ENCODE measurements around the gene SHPK.
A peak's percentile ranks its signal among the peaks of the same experiment; 100 is the strongest.

The SHPK gene, protein sequence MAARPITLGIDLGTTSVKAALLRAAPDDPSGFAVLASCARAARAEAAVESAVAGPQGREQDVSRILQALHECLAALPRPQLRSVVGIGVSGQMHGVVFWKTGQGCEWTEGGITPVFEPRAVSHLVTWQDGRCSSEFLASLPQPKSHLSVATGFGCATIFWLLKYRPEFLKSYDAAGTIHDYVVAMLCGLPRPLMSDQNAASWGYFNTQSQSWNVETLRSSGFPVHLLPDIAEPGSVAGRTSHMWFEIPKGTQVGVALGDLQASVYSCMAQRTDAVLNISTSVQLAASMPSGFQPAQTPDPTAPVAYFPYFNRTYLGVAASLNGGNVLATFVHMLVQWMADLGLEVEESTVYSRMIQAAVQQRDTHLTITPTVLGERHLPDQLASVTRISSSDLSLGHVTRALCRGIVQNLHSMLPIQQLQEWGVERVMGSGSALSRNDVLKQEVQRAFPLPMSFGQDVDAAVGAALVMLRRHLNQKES
- total RNA-seq: 1.2 to 2.2 reads per million in 2 donors

DNA sequence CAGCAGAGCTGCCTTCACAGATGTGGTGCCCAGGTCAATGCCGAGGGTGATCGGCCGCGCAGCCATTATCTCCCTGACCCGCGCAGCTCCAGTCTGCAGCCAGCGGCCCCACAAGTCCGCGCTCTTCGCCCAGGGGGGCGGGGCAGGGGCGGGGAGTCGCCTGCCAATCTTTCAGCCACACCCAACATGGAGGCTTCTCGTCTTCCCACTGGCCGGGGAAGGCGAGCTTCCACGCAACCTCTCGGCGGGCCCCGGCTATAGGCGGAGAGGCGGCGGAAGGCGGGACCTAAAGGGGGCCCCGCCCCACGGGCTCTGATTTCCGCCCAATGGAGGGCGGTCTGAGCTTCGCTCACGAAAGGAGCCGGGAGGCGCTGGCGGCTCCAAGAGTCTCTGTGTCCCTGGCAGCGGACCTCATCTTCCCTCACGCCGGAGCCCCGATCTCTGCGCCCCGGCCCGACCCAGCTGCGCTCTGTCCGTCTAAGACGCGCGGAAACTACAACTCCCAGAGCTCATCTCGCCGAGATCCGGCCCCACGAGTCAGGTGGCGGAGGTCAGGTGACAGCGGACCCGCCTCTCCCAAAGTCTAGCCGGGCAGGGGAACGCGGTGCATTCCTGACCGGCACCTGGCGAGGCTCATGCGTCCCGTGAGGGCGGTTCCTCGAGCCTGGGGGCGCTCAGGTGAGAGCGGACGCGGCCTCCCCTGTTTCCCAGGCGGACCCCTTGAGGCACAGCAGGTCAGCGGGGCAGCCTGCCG is at the start of gene SHPK, which contains the start of gene CTNS:
SHPK (minus strand) TSS at position 97 of the 754 bp plus-strand sequence; CDS start at position 66, 31 bp downstream.
CTNS (plus strand) TSS at position 607 of the 754 bp plus-strand sequence. CDS start 3,447 bp downstream, outside the sequence.
- peak; percentile 88 to 96 (median 89) for DNase-seq

DNA sequence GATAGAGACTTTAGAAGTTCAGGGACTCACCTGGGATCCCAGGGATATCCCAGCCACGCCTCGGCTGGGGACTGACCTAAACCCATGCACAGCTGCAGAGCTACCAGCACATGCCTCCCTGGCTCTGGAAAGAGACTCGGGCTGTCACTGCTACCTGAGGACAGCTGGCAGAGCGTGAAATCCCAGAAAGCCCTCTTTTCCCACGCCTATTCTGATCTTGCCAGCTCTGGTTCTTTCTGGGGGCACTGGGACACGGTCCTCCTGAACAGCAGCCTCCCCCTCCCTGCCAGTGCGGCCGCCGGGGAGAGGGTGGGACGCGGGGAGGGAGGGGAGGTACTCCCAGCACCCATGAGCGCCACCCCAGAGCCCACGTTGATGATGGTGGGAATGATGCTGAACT is 49.1 kb upstream of the SHPK start:
- DNase-seq: no peak

DNA sequence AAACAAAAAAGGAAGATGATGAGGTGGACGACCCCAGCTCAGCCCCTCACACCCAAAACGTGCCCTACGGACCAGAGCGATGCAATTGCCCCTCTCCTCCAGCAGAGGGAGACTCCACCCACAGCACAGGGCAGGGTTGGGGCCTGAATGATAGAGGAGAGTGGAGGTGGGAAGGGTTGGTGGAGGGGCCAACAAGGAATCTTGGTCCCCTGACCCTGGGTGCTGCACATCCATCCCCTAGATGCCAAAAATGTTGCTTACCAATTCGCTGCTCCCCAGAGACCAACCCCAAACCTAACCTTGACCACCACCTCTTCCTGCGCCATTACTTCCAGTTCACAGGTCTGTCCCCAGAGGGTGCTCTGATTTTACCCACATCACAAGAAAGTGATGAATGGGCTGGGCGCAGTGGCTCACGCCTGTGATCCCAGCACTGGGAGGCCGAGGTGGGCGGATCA is 47.0 kb upstream of the SHPK start:
- peak in 4 of 5 experiments; percentile 30 to 62 (median 40) for DNase-seq

DNA sequence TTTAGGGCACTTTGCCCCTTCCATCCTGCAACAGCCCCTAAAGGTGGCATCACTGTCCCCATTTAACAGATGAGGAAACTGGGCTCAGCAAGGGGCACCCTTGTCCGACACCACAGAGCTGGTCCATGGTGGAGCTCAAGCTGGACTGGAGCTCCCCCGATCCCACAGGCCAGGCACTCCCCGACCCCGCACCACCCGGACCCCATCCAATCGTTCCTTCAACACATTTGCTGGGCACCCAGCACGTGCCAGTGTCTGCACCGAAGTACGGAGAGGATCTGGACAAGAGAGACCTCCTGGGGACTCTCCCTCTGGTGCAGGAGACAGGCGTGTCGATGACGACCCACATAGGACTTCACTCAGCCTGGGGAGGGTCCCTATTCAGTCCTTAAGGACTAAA is 46.0 kb upstream of the SHPK start:
- DNase-seq: no peak

DNA sequence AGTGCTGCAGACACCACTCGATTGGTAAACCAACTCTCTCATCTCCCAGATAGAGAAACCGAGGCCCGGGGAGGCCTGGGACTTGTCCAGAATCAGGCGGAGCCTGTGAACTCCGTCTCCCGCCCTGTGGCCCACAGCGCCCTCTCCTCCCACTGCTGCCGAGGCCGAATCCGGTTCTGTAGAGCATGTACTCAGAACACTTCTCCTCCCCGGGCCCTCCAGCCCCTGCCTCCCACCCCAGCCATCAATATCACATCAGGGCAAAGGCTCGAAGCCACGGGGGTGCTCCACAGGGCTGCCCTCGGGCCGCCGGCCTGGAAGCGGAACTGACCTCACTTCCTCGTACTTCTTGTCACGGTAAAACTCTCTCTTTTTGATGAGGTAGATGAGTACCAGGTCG is 45.5 kb upstream of the SHPK start:
- DNase-seq: no peak

DNA sequence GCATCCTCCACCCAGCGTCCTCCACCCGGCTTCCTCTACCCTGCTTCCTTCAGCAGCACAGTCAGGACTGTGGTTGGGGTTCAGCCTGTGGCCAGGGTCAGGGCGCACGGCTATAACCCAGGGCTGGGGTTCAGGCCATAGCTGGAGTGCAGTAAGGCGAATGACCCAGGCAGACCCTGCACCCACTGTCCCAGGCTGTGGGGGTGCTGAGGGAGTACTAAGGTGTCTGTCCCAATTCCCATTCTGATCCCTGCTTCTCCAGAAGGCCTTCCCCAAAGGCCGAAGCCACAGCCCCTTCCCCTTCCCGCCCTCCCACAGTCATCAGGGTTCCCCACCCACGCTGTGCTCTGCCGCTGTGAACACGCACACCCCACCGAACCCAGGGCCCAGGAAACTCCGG is 45.0 kb upstream of the SHPK start:
- DNase-seq: no peak

DNA sequence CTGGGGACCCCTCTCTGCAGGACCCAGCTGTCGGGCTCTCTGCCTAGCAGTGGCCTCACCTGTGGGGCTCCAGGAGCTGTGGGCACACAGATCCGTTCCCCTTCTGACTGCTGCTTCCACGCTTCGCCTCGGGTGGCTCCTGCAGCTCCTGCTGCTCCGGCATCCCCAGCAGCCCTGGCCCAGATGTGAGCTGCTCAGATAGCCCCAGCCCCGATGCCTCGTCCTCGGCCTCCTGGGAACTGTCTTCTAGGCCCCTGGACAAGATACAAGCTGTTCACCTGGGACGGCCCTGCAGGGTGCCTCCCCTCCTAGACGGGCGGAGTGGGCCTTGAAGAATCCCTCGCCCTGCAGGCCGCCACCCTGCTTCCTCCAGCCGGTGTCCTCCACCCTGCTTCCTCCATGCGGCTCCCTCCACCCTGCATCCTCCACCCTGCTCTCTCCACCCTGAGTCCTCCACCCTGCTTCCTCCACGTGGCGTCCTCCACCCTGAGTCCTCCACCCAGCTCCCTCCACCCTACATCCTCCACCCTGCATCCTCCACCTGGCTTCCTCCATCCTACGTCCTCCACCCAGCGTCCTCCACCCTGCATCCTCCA is 43.6 kb upstream of the SHPK start:
- DNase-seq: peak in 1 of 5 experiments; percentile 26

DNA sequence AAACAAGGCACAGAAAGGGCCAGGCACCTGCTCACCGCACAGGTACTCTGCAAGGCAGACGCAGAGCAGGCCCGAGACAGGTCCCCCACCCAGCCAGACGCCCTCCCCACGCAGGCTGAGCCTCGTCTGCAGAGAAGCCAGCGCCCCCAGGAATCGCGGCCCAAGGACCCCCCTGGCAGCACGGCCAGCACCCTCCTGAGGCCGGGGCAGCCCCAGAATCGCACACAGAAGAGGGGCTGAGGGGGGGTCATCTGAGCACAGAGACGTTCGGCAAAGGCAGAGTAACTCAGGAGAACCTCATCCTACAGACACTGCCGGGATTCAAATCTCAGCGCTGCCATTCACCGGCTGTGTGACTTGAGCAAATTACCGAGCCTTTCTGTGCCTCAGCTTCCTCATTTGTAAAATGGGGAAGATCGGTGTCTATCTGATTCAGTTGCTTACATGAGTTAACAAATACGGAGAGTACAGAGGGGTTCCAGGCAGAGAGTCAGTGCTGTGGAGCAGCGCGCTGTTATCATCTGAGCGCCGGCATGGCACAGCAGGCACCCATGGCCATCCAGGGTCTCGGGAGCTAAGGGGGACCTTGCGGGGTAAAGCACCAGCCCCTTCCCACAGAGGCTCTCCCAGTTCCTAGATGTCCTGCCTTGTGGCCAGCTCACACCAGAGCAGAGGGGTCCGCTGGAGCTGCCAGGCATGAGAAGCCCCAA is 42.9 kb upstream of the SHPK start:
- DNase-seq: no peak

DNA sequence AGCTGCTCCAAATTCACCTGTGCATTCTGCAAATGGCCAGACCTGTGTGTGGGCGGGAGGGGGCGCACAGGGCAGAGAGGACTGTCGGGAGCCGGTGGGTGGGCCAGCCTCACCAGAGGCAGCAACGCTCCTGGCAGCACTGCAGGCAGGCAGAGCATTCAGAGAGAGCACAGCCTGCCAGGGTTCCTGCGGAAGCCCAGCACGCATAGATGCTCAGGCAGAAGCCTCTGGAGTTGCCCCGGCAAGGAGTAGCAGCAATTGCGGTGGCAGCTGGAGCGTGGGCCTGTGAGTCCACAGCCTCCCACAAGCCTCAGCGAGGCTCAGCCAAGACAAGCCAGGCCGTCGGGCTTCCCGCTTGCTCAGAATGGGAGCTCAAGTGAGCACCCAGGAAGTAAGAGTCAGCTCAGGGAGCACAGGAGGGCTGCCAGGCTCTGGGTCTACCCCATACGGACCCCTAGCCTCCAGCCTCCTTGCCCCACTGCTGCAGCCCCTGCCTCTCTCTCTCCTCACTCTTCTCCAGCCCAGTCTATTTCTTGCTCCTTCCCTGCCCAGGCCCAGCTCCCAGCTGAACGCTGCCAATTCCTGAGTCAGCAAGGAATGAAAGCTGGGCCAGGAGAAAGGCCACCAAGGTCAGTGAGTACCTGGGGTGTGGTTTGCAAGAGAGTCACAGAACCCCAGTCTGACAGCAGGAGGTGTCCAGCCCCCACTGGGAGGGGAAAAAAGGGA is 42.2 kb upstream of the SHPK start:
- no peak for DNase-seq

DNA sequence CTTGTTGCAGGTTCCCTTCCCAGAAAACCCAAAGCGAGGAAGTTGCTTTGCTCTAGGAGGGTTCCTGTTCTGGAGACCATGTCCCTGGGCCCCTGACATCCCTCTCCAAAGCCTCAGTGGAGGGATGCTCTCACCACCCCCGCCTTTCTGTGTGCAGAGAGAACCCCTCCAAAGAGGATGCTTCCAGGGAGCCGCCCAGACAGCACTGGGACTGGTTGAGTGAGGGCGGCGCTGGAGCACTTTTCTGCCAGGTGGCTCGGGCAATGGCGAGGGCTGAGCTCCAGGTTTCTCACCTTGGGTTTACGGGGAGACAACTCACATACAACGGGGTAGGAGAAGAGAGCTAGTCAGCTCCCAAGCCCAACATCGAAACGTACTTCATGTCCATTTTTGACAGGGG is 39.8 kb upstream of the SHPK start:
- no peak for DNase-seq

DNA sequence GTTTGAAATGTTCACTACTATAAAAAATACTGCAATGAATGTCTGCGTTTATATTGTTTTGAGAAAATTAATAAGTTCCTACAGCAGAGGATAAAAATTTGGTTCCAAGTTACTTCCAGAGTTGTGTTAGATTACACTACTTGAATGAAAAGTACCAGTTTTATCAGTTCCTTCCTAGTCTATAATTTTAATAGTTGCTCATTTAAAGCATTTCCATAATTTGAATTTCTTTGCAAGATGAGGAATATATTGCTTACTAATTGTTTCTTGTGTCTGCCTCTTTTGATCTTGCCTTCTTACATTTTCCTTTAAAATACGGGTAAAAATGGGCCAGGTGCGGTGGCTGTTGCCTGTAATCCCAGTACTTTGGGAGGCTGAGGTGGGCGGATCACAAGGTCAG is 36.5 kb upstream of the SHPK start:
- DNase-seq: no peak

DNA sequence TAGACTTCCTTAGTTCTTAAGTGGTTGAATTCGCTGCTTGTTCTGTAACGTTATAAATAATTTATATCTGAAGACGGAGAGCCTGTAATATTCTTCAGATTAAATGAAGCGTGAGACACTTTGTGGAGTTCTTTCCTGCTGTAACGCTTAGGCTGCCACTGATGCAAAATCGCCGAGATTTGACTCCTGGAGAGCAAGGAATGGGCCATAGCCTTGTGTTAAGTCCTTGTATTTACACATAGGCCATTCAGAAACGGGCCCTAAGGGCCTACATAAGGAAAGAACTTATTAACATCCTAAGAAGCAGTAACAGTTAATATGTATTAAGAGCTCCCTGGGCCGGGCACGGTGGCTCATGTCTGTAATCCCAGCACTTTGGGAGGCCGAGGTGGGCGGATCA is 33.5 kb upstream of the SHPK start:
- DNase-seq: no peak

DNA sequence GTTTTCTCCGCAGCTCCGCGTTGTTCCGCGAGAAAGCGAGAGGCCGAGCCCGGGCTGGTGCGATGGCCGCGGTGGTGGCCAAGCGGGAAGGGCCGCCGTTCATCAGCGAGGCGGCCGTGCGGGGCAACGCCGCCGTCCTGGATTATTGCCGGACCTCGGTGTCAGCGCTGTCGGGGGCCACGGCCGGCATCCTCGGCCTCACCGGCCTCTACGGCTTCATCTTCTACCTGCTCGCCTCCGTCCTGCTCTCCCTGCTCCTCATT is 33.0 kb upstream of the SHPK start:
- no peak for DNase-seq

DNA sequence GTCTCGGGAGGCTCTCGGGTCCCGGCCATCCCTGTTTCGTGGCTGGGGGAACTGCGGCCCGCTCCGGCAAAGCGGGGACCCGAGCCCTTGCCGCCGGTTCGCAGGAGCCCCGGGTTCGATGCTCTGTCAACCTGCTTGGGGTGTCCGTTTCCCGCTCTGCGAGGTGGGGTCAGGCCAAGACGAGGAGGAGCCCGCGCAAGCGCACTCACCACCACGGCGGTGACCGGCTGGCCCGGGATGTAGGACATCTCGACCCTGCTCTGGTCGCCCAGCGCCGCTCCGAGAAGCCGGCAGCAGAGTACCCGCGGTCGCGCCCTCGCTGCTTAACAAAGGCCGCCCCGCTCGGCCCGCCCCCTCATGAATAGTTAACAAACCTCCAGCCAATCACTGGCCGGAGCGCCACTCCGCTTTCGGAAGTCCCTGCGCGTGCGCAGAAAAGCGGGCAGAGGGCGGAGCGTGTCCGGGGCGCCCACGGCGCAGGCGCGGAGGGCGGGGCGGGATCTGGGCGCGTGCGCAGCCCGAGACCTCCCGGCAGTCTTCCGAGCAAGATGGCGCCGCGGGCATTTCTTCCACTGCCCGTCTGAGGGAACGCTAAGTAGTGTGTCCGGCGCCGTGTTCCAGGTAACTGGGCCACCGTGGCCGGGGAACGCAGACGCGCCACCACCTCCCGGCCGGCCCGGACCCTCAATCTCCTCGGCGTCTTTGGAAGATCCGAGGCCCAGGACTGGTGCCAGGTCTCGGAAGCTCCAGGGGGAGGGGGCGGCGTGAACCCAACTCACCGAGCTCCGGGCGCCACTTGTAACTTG is 32.4 kb upstream of the SHPK start, which contains the start of the genes EMC6 and TAX1BP3:
EMC6 (plus strand) TSS at position 534 of the 806 bp plus-strand sequence. CDS start 335 bp downstream, outside the sequence.
TAX1BP3 (minus strand) TSS at position 300 of the 806 bp plus-strand sequence; CDS start at position 248, 52 bp downstream.
- DNase-seq: peak; percentile 95 to 98 (median 97)

DNA sequence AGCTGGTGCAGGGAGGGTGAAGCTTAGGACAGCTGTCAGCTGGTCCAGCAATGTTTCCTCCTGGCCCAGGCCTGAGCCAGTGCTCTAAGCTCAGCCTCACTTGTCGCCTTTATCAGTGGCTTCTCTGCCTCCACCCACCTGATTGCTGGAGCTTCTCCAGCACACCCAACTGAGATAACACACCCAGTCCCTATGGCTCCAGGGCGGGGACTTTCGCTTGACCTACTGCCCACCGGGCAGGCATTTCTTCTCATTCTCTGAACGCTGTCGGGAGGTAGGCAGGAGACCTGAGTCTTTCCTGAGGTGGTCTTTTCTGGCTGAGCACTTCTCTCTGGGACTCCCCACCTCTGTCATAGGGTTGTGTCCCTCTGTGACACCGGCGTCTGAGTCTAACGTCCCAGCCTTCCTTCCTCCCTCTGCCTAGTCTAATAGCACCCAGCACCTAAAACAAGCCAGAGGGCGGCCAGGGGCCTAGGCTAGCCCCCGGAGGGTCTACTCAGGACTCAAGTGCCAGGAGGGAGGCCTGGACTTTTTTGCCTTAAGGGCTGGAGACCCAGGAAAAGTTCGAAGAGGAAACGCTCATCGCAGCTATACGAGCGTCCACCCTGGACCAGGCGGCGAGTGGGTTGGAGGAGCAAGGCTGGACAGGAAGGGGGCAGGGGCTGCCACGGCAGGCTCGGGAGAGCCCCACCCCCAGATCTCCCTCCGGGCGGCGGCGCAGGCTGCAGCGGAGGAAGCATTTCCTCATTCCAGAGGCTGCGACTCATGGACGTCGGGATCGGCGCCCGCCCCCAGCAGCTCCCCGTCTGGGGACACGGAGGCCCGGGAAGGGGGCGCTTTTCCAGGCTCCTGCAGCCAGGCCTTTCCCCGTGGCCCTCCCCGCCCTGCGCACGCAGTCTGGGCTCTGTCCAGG is 31.6 kb upstream of the SHPK start:
- DNase-seq: peak in 2 of 5 experiments; percentile 15 to 19

DNA sequence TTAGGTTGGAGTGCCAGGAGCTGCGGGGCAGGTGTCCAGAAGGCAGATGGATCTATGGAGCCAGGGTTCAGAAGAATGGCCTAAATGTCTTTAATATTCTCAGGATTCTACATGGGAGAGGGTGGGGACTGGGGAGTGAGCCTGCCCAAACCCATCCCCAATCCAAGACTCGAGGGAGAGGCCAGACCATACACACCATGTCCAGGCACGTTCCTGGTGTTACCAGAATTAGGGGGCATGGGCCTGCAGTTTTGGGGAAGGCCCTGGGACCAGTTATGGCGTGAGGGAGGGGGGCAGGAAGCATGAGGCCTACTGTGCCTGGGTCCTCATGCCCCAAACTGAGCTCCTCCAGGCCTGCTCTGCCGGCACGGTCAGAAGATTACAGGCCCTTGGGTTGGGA is 30.5 kb upstream of the SHPK start:
- no peak for DNase-seq

DNA sequence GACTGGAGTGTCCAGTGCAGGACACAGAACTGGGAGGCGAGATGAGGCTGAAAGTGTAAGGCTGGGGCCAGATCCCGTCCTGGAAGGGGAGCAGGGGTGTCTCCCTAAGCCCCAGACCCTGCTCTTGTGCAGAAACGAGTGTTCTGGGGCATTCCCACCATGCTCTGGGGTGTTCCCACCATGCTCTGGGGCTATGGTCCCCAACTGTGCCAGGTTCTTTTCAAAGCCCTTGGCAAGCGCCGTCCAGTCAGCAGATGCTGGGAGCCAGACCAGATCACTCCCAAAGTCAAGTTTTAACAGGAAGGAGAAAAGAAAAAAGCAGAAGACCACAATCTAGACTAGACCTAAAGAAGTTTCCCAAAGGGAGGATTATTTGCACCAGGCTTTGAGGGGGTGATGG is 29.8 kb upstream of the SHPK start:
- no peak for DNase-seq

DNA sequence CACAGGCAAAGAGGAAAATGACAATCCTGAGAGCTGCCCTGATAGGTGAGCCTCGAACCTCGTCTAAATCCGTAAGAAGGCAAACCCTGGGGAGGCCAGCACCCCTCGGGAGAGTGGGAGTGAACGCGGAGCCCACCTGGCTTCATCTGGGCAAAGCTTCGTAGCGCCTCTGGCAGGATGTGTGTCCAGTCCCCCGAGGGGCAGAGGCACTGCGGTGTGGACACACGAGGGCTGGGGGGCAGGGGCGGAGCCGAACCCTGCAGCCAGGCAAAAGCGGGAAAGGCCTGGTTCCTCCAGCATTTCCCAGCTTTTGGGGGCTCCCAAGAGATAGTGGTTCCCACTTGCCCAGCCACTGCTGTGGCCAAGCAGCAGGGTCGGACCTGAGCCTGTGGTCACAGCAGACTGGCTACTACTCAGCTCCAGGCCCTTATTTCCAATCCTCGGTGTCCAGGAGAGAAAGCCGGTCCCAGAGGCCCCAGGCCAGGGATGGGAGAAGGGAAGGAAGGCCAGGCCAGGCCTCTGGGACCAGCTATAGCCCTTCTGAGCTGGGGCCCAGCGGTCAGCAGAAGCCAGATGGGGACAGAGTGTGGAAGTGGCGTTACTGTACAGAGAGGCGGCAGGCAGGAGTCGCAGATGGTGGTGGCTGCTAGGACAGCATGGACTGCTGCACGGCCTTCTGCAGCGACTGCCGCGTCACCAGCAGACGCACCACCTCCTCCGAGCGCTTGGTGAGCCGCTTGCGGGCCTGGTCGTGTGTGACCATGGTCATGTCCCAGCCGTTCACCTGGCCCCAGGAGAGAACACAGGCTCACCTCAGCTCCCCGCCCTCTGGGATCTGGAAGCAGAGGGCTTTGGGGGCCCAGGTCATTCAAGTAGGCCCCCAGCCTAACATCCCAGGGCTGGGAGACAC is 27.3 kb upstream of the SHPK start:
- DNase-seq: no peak
